ENCODE results near the gene SIGLEC5.
"Not testable (repeated sequence)": the region's sequence is repeated elsewhere in the genome, so short reads cannot be mapped to it uniquely, and the experiment has no call there.

Gene SIGLEC5

GRCh38 chr19:51630315-51630714 is at the start of gene SIGLEC5:
SIGLEC5 (minus strand) TSS chr19:51630401; CDS start chr19:51630335, 66 bp downstream.
- not testable (repeated sequence) for DNase-seq (ENCODE audit: low read depth in 3 of 3, low spot score in 1 of 3)

- DNase-seq (ENCODE audit: low read depth in 3 of 3, low spot score in 1 of 3) = no peak
These were observed 46.4 kb upstream of the SIGLEC5 start for GRCh38 chr19:51676566-51677083.

- DNase-seq (ENCODE audit: low read depth in 3 of 3, low spot score in 1 of 3) = not testable (repeated sequence)
These were observed 45.8 kb upstream of the SIGLEC5 start for GRCh38 chr19:51675911-51676565.

GRCh38 chr19:51668216-51668615 is 38.0 kb upstream of the SIGLEC5 start:
- DNase-seq (ENCODE audit: low read depth in 3 of 3, low spot score in 1 of 3) = no peak

GRCh38 chr19:51664997-51665396 is 34.8 kb upstream of the SIGLEC5 start:
- DNase-seq (ENCODE audit: low read depth in 3 of 3, low spot score in 1 of 3) = no peak

- DNase-seq (ENCODE audit: low read depth in 3 of 3, low spot score in 1 of 3) = no peak
These were observed 33.9 kb upstream of the SIGLEC5 start for GRCh38 chr19:51664131-51664530.

- no peak for DNase-seq (ENCODE audit: low read depth in 3 of 3, low spot score in 1 of 3)
These were observed 33.4 kb upstream of the SIGLEC5 start for GRCh38 chr19:51663650-51664049.

GRCh38 chr19:51660975-51661600 is 30.9 kb upstream of the SIGLEC5 start:
- peak in 1 of 3 donors; percentile 33 for DNase-seq (ENCODE audit: low read depth in 3 of 3, low spot score in 1 of 3)

- DNase-seq (ENCODE audit: low read depth in 3 of 3, low spot score in 1 of 3) = no peak
These were observed 24.6 kb upstream of the SIGLEC5 start for GRCh38 chr19:51654783-51655182.

- DNase-seq (ENCODE audit: low read depth in 3 of 3, low spot score in 1 of 3) = no peak
These were observed 23.0 kb upstream of the SIGLEC5 start for GRCh38 chr19:51653162-51653561.

GRCh38 chr19:51652266-51652665 is 22.1 kb upstream of the SIGLEC5 start:
- no peak for DNase-seq (ENCODE audit: low read depth in 3 of 3, low spot score in 1 of 3)

GRCh38 chr19:51651216-51651846 is 21.1 kb upstream of the SIGLEC5 start:
- DNase-seq (ENCODE audit: low read depth in 3 of 3, low spot score in 1 of 3) = no peak

GRCh38 chr19:51647318-51647717 is 17.1 kb upstream of the SIGLEC5 start:
- no peak for DNase-seq (ENCODE audit: low read depth in 3 of 3, low spot score in 1 of 3)

GRCh38 chr19:51646730-51647129 is 16.5 kb upstream of the SIGLEC5 start, which contains the start of gene SIGLEC14:
SIGLEC14 (minus strand) TSS chr19:51646825; CDS start chr19:51646759, 66 bp downstream.
- DNase-seq (ENCODE audit: low read depth in 3 of 3, low spot score in 1 of 3) = not testable (repeated sequence)

GRCh38 chr19:51644636-51645271 is 14.6 kb upstream of the SIGLEC5 start:
- no peak for DNase-seq (ENCODE audit: low read depth in 3 of 3, low spot score in 1 of 3)

GRCh38 chr19:51641648-51642047 is 11.4 kb upstream of the SIGLEC5 start:
- no peak for DNase-seq (ENCODE audit: low read depth in 3 of 3, low spot score in 1 of 3)

GRCh38 chr19:51640386-51640785 is 10.2 kb upstream of the SIGLEC5 start:
- DNase-seq (ENCODE audit: low read depth in 3 of 3, low spot score in 1 of 3) = no peak

GRCh38 chr19:51639916-51640315 is 9.7 kb upstream of the SIGLEC5 start:
- DNase-seq (ENCODE audit: low read depth in 3 of 3, low spot score in 1 of 3) = no peak

GRCh38 chr19:51637362-51637978 is 7.3 kb upstream of the SIGLEC5 start:
- DNase-seq (ENCODE audit: low read depth in 3 of 3, low spot score in 1 of 3) = no peak

GRCh38 chr19:51632126-51632525 is 1.9 kb upstream of the SIGLEC5 start:
- no peak for DNase-seq (ENCODE audit: low read depth in 3 of 3, low spot score in 1 of 3)

All from stimulated activated CD4-positive, alpha-beta T cell treated with anti-CD3 and anti-CD28 coated beads, TNF-alpha, amount 100 ng/mL, for 1 hour (primary cell).